ENCODE data around the gene RAVER2. TPM values are rescaled to one million over a fixed set of nuclear protein-coding genes. Genes with fewer than 3 reads are reported as not detected.
A peak's percentile ranks its signal among the peaks of the same experiment; 100 is the strongest.

Gene RAVER2
- total RNA-seq, 1 donor = 7.2 TPM

DNA sequence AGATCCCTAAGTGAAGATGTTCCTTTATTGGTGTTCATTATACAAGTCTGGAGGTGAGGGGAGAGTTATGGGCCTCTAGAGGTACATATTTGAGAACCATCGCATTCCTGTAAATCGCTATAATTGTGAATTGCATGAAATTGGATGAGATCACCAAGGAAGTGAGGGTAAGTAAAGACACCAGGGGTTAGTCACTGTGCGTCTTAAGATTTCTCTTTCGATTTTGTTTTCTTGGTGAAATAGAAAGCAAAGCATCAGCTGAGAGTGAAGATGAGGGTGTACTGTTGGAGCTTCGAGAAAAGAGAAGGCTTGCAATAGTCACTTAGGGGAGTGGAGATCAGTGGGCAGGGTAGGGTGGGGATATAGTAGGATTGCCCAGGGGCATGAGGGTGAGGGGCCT lies 82.1 kb downstream of the RAVER2 start:
- DNase-seq (ENCODE audit: low read depth) = no peak
- H3K4me3 ChIP-seq (ENCODE audit: low read depth, low read length) = no peak overlapping the region
- TF ChIP-seq, protein P1, sequence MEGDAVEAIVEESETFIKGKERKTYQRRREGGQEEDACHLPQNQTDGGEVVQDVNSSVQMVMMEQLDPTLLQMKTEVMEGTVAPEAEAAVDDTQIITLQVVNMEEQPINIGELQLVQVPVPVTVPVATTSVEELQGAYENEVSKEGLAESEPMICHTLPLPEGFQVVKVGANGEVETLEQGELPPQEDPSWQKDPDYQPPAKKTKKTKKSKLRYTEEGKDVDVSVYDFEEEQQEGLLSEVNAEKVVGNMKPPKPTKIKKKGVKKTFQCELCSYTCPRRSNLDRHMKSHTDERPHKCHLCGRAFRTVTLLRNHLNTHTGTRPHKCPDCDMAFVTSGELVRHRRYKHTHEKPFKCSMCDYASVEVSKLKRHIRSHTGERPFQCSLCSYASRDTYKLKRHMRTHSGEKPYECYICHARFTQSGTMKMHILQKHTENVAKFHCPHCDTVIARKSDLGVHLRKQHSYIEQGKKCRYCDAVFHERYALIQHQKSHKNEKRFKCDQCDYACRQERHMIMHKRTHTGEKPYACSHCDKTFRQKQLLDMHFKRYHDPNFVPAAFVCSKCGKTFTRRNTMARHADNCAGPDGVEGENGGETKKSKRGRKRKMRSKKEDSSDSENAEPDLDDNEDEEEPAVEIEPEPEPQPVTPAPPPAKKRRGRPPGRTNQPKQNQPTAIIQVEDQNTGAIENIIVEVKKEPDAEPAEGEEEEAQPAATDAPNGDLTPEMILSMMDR (IDR thresholded peaks at IDR 0.05; ENCODE audit: insufficient read depth, low read length) = no peak

DNA sequence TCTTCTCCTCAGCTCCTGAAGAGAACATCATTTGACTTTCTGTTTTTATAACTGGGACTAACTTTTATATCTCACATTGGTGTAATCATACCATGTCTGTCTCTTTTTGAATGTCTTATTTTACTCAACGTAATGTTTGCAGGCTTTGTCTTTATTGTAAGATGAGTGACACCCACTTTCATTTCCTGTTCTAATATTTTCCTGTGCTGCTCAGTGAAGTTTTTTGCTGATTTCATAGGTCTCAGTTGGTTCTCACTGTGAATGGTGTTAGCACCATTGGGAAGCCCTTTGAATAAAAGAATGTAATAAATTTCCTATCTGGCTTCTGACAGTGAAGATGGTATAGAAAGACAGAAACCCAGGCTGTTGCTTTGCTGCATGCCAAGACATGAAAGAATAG lies 84.0 kb downstream of the RAVER2 start:
- TF ChIP-seq, protein P1 (IDR thresholded peaks at IDR 0.05; ENCODE audit: insufficient read depth, low read length) = no peak
- no peak overlapping the region for H3K4me3 ChIP-seq (ENCODE audit: low read depth, low read length)
- DNase-seq (ENCODE audit: low read depth) = no peak

DNA sequence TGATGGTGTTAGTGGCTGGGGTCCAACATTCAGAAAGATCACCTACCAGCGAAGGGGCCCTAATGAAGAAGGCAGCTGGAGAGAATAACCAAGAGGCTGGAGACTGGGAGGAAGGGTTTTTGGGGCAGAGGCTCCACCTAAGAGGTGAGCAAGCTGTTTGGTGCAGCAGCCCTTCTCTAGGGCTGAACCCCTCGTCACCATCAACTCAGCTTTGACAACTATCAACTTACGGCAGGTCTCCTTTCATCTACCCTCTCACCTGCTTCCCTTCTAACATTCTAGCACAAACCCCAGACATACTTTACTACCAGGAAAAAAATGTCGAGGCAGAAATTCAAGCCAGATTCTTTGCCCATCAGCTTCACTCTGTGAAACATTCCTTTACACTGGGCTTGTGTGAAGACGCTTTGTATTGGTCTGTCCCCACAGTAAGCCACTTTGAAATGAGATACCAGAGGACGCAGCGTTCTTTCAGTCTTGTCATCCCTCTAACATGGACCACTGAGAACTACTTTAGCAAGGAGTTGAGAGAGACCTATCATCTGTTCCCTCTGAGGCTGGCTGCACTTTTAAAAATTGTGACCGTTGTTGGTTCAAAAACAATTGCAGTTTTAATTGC lies 84.6 kb downstream of the RAVER2 start:
- TF ChIP-seq, protein P1 (IDR thresholded peaks at IDR 0.05; ENCODE audit: insufficient read depth, low read length) = no peak
- no peak overlapping the region for H3K4me3 ChIP-seq (ENCODE audit: low read depth, low read length)
- no peak for DNase-seq (ENCODE audit: low read depth)

DNA sequence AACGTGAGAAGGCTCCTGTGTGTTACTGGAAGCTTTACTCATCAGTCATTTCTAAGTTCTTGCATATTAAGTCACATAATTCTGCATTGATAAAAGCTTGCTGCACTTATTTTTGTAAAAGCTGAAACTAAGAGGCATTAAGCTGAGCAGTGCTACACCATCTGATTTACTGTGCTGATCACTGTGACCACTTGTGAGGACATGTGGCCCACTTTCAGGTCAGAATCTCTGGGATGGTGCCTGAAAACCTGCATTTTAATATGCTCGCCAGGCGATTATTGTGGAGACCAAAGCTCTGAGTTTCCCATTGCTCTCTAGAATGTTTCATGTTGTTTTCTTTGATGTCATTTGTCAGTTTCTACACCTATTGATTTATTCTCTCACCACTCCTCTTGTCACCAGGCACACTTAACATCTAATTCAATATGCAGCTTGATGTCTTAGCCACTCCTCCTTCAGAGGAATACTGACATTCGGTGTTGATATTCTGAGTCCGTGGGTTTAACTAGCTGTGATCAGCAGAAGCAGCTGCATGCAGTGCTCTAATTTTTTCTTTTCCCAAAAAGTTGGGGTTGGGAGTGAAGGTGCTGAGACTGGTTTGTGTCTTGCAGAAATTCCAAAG lies 85.3 kb downstream of the RAVER2 start:
- no peak overlapping the region for H3K4me3 ChIP-seq (ENCODE audit: low read depth, low read length)
- TF ChIP-seq, protein P1 (IDR thresholded peaks at IDR 0.05; ENCODE audit: insufficient read depth, low read length) = no peak
- DNase-seq (ENCODE audit: low read depth) = no peak

DNA sequence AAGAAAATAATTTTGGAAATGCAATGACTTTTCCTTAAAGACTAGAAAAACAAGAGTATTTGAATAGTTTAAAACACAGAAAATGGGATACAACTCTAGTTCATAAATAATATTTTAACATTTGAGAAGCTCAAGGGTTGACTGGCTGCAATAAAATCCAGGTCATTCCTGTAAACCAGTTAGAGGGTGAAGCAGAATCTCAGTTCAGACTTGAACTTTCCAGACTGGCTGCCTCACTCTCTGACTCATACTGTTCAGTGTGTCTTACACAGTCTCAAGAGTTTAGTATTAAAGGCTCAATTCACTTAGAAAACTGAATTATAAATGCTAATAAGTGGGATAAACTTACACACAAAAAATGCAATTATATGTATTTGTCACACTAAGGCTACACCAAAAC lies 89.9 kb downstream of the RAVER2 start:
- DNase-seq (ENCODE audit: low read depth) = peak; percentile 58
- no peak overlapping the region for H3K4me3 ChIP-seq (ENCODE audit: low read depth, low read length)
- TF ChIP-seq, protein P1 (IDR thresholded peaks at IDR 0.05; ENCODE audit: insufficient read depth, low read length) = no peak

DNA sequence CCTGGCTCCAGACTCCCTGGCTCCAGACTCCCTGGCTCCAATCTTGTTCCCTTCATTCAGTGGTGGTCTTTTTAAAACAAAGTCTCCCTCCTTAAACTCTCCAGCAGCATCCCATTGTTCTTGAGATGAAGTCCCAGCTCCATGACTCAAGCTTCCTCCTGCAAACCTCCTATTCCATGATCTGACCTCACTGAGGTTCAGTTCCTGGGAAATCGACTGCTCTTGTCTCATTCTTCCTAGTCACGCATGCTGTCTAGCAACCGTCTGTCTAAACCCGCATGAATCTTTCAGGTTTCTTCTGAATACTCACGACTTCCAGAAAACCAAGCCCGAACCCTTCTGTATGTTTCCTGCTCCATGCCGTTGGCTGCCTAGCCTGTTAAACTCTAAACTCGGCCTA lies 91.9 kb downstream of the RAVER2 start:
- no peak overlapping the region for H3K4me3 ChIP-seq (ENCODE audit: low read depth, low read length)
- TF ChIP-seq, protein P1 (IDR thresholded peaks at IDR 0.05; ENCODE audit: insufficient read depth, low read length) = no peak
- DNase-seq (ENCODE audit: low read depth) = no peak

Data from fibroblast of the aortic adventitia (primary cell).